ENCODE results near the gene MOCS3. TPM values are rescaled to one million over a fixed set of nuclear protein-coding genes. Genes with fewer than 3 reads are reported as not detected.

The MOCS3 gene
- total RNA-seq, 1 donor from 2014 or later: 6.5 TPM

DNA sequence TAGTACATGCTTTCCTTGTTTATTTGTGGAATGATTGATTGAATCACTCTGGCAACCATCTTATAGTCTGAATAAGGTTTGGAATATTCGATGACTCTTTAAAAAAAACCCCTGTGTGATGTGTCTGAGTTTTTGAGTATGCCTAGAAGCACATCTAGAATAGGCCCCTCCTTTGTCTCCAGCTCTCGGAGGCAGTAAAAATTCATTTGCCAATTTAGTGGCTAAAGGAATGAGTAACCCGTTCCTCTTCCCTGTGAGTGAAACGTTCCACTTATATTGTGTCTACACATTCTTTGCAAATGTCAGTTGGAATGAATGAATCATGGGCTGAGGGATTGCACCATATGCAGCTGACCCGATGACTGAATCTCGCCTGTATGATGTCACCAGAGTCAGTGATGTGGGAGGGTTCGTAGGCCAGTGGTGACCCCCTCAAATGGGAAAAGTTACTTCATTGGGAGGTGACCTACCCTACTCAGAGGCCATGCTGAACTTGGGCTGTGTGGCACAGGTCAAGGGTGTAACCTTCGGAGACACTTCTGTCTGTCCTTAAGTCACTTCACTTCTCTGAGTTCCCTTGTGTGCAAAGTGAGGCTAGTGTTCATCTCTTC, 21.6 kb downstream of the MOCS3 start:
- no peaks in the 10 kb centered on the region for H3K9me3 Mint-ChIP-seq
- peaks cover 18% of the 10 kb centered on the region for H3K4me1 Mint-ChIP-seq
- H3K27me3 Mint-ChIP-seq (ENCODE audit: low read depth): peaks cover 33% of the 10 kb centered on the region
- no peak overlapping the region for H3K4me3 Mint-ChIP-seq
- no peak for DNase-seq (ENCODE audit: low read depth, low spot score)
- no peaks in the 10 kb centered on the region for H3K36me3 Mint-ChIP-seq (ENCODE audit: low read depth)
- no peak overlapping the region for H3K27ac Mint-ChIP-seq (ENCODE audit: unreplicated experiment)
- TF ChIP-seq, protein P1, sequence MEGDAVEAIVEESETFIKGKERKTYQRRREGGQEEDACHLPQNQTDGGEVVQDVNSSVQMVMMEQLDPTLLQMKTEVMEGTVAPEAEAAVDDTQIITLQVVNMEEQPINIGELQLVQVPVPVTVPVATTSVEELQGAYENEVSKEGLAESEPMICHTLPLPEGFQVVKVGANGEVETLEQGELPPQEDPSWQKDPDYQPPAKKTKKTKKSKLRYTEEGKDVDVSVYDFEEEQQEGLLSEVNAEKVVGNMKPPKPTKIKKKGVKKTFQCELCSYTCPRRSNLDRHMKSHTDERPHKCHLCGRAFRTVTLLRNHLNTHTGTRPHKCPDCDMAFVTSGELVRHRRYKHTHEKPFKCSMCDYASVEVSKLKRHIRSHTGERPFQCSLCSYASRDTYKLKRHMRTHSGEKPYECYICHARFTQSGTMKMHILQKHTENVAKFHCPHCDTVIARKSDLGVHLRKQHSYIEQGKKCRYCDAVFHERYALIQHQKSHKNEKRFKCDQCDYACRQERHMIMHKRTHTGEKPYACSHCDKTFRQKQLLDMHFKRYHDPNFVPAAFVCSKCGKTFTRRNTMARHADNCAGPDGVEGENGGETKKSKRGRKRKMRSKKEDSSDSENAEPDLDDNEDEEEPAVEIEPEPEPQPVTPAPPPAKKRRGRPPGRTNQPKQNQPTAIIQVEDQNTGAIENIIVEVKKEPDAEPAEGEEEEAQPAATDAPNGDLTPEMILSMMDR (conservative IDR thresholded peaks at IDR 0.05): no peak

DNA sequence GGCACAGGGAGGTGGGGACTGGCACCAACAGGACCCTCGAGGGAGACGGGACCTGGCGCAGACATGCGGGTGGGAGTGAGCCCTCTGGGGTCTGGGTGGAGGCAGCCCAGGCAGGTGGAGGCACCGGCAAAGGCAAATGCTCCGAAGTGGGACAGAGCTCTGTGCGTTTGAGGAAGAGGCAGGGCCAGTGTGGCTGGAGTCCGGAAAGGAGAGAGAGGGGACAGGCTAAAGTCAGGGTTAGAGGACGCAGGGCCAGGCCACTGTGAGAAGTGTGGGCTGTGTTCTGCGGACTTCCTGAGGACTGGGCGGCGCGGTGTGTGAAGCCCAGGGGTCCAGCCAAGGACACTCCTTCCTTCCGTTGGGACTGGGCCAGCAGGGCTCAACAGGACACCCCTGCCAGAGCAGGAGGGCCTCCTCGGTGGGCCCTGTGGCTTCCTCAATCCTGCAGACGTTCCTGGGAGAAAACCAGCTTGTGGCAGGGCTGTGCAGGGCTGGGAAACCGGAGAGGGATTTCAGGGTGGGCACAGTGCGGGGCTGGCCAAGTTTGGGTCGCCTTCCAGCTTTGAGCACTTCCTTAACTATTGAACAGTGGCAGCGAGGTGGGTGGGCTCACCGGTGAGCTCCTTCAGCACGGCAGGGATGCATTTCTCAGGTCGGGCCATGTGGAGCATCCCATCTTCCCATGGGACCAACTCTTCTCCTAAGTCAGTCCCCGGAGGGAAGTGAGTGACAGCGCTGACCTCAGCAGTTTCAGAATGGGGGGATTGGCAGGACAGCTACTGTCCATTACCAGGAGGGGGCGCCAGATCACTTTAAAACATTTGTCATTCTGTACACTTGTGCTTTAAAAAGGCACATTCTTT, 22.5 kb downstream of the MOCS3 start:
- H3K27ac Mint-ChIP-seq (ENCODE audit: unreplicated experiment): no peak overlapping the region
- H3K36me3 Mint-ChIP-seq (ENCODE audit: low read depth): no peaks in the 10 kb centered on the region
- H3K27me3 Mint-ChIP-seq (ENCODE audit: low read depth): peaks cover 34% of the 10 kb centered on the region
- TF ChIP-seq, protein P1 (conservative IDR thresholded peaks at IDR 0.05): peak; percentile 95
- peak; percentile 84 for DNase-seq (ENCODE audit: low read depth, low spot score)
- peaks cover 18% of the 10 kb centered on the region for H3K4me1 Mint-ChIP-seq
- H3K9me3 Mint-ChIP-seq: no peaks in the 10 kb centered on the region
- no peak overlapping the region for H3K4me3 Mint-ChIP-seq

DNA sequence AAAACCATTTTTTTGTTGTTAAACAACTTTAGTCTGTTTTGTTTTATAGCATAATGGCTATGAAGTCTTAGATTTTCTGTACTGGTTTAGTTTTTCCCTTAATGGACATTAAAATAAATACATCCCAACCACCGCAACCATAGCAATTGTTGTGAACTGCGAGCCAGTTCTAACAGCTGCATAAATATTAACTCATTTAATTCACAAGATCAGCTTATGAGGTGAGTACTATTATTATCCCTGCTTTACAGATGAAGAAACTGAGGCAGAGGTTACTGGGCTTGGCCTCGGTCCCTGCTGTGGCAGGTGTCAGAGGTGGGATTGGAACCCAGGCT, 23.1 kb downstream of the MOCS3 start:
- Mint-ChIP-seq H3K36me3 (ENCODE audit: low read depth) (no peaks in the 10 kb centered on the region), H3K4me1 (peaks cover 18% of the 10 kb centered on the region), H3K27ac (ENCODE audit: unreplicated experiment) (no peak overlapping the region), H3K9me3 (no peaks in the 10 kb centered on the region), H3K27me3 (ENCODE audit: low read depth) (peaks cover 40% of the 10 kb centered on the region), H3K4me3 (no peak overlapping the region)
- no peak for DNase-seq (ENCODE audit: low read depth, low spot score)
- TF ChIP-seq, protein P1 (conservative IDR thresholded peaks at IDR 0.05): peak; percentile 11

DNA sequence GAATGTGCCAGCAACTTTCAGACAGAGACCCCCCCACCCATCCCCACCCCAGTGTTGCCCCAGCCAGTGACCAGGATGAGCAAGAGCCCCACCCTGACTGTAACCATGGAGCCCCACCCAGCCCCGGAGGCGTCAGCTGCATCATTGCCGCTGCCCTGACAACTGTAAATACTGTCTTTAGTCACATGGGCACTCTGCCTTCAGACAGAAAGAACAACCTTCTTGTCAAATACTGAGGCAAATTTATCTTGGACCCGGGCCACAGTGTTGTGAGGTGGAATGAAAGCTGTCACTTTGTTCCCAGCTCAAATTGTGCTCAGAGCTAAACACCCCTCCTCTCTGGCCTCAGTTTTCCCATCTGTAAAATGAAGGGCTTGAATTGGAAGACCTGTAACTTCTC, 23.7 kb downstream of the MOCS3 start:
- peaks cover 15% of the 10 kb centered on the region for H3K4me1 Mint-ChIP-seq
- peaks cover 44% of the 10 kb centered on the region for H3K27me3 Mint-ChIP-seq (ENCODE audit: low read depth)
- H3K27ac Mint-ChIP-seq (ENCODE audit: unreplicated experiment): no peak overlapping the region

DNA sequence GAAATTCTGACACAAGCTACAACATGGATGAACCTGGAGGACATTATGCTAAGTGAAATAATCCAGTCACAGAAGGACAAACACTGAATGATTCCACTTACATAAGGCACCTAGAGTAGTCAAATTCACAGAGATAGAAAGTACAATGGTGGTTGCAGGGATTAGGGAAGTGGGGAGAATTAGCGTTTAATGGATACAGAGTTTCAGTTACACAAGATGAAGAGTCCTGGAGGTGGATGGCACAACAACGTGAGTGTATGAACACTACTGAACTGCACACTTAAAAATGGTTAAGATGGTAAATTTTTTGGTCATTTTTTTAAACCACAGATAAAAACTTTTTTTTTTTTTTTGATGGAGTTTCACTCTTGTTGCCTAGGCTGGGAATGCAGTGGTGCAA, 24.7 kb downstream of the MOCS3 start:
- DNase-seq (ENCODE audit: low read depth, low spot score): no peak
- H3K9me3 Mint-ChIP-seq: no peaks in the 10 kb centered on the region
- no peaks in the 10 kb centered on the region for H3K36me3 Mint-ChIP-seq (ENCODE audit: low read depth)
- no peak overlapping the region for H3K27ac Mint-ChIP-seq (ENCODE audit: unreplicated experiment)
- peaks cover 47% of the 10 kb centered on the region for H3K27me3 Mint-ChIP-seq (ENCODE audit: low read depth)
- no peak overlapping the region for H3K4me3 Mint-ChIP-seq
- TF ChIP-seq, protein P1 (conservative IDR thresholded peaks at IDR 0.05): no peak
- H3K4me1 Mint-ChIP-seq: peaks cover 5% of the 10 kb centered on the region

More for the DNA sequence above, 23.7 kb downstream of the MOCS3 start:
- no peak for DNase-seq (ENCODE audit: low read depth, low spot score)
- TF ChIP-seq, protein P1 (conservative IDR thresholded peaks at IDR 0.05): no peak
- Mint-ChIP-seq H3K4me3 (no peak overlapping the region), H3K36me3 (ENCODE audit: low read depth) (no peaks in the 10 kb centered on the region), H3K9me3 (no peaks in the 10 kb centered on the region)
